HS-27A (cell line): ENCODE data around the gene H2BK1.

Source experiments
- DNase-seq: peaks from one replicate; pipeline ENCODE4 v3.0.0-alpha.2; 2012; ENCODE audit warnings: low read depth, missing footprints

Gene H2BK1

GRCh38 chr7:151201751-151202150 lies 8.5 kb downstream of the H2BK1 start:
- no peak for DNase-seq

DNA sequence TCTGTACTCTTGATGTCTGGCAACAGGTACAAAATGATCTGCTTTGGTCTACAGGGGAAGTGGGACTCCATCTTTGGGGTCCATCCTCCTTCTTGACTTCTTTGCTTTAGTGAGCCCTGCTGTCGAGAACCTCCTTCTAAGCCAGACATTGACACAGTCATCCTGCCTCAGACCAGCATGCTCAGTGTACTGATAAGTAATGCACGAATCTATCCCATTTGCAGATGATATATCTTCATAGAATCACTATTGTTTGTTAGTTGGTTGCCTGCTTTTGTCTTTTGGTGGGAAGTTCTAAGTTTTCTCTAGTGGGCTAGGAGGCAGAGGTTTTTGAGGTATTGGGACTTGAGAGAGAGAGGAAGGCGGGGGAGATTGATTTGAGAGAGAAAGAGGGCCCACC lies 8.9 kb downstream of the H2BK1 start:
- DNase-seq, result no peak

GRCh38 chr7:151198945-151199848 lies 11.1 kb downstream of the H2BK1 start:
- DNase-seq, result no peak

- no peak for DNase-seq
Measured at GRCh38 chr7:151197932-151198331, 12.4 kb downstream of the H2BK1 start.

DNA sequence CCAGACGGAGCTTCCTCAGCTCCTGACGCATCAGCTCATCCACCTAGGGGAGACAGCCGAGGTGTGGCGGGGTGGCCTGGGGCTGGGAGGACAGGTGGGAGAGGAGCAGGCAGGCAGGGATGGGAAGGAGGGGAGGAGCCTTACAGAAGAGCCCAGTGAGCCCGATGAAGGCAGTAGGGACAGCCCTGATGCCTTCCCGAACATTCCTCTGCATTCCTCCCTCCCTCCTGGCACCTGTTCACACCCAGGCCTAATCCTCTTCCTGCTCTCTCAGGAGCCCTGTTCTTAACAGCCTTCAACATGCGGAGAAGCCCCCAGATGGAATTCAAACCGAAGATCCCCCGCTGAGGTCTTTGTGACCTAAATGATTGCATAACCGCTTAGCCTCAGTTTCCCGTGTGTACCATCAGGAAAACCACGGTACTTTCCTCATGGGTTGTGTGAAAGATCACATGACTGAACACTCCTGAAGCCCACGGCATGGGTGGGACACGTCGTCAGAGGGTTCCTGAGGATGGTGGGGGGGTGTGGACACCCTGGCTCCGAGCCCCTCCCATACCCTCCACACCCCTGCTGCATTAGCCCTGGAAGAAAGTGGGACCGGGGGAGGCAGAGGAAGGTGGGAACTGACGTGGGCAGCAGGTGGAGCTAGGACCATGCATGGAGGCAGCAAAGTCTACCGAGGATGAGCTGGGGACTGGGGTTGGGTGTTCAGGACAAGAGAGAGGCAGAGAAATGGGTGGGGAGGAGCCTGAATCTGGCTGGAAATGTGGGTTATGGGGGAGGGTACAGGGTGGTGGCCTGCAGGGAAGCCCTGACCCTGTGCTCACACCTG lies 14.5 kb downstream of the H2BK1 start:
- no peak for DNase-seq

- no peak for DNase-seq
Measured at GRCh38 chr7:151194188-151194587, 16.1 kb downstream of the H2BK1 start.

- DNase-seq, result no peak
Measured at GRCh38 chr7:151193203-151193978, 16.9 kb downstream of the H2BK1 start.

GRCh38 chr7:151192002-151192539 lies 18.2 kb downstream of the H2BK1 start:
- no peak for DNase-seq

GRCh38 chr7:151191544-151191943 lies 18.7 kb downstream of the H2BK1 start:
- DNase-seq, result no peak

DNA sequence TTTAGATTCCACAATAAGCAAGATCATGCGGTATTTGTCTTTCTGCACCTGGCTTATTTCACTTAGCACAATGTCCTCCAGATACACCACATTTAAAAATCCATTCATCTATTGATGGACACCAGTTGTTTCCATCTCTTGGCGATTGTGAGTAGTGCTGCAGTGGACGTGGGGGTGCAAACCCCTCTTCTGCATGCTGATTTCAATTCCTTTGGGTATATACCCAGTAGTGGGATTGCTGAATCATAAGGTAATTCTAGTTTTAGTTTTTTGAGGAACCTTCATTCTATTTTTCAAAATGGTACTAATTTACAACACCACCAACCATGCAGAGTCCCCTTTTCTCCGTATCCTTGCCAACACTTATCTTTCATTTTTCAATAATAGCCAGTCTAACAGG lies 21.2 kb downstream of the H2BK1 start:
- no peak for DNase-seq

- no peak for DNase-seq
Measured at GRCh38 chr7:151188252-151188542, 22.1 kb downstream of the H2BK1 start.

DNA sequence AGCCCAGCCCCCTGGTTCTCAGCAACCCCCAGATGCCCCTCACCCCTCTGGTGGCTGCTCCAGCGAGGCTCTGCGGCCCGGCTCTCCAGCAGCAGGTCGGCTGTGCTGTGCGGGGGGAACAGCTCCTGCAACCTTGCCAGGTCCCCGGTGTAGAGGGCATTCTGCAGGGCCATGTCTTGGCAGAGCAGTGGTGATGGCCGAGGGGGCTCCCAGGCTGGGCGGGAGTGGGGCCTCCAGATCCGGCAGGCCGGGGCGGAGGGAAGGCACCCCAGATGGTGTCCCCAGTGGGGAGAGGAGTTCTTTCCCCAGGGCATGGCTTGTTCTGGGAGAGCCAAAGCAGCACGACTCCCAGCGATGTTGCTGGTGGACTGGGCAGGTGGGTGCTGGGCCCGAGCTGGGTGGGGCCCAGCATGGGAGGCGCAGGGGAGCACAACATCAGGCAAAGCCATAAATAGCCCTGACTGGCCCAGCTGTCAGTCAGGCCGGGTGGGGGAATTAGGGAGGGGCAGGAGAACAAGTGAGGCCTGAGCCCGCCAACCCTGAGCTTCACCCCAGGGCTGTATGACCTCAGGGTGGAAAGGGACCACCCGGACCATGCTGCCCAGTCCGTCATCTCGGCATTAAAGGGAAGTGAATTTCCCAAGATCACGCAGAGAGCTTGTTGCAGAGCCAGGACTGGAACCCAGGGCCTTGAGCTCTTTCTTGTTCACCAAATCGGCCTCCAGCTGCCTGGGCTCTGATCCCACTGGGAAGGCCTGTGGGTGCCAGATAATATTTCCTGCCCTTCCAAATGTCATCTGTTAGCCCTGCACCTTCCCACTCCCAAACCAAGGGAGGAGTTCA lies 22.7 kb downstream of the H2BK1 start:
- no peak for DNase-seq

DNA sequence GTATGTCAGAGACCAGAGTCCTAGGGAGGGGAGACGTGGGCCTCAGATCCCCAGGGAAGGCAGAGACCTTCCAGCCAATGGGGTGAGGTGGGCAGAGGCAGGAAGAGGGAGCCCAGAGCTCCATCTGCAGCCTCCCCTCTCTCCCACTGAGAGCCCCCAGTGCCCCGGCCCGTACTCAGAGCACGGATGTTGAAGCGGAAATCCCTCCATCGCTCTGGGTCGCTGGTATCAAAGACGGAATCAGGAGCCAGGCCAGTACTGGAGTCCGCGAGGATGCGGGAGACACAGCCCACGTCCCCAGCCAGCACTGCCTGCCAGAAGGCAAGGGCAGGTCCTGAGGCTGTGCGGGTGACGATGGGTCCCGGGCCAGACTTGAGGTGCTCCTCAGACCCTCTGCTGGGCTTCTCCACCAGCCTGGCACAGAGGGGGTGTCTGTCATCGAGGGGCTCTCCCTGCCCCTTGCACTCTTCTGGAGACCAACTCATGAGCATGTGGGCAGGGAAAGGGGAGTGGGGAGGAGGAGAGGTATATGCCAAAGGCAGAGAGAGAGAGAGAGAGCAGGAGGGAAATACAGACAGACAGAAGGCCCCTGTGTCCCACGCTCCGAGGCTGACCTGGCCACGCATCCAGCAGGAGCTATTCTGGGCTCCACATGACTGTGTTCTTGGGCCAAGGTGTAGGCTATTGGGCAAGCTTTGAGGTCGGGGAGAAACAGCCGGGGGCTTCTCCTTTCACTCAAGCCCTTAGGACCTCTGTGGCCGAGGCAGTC lies 23.5 kb downstream of the H2BK1 start, which contains the start of gene ASB10:
TSS of gene ASB10 (minus strand) at position 611 of the 769 bp plus-strand sequence. CDS start at position 491, 120 bp downstream.
- DNase-seq, result no peak

GRCh38 chr7:151185762-151186639 lies 24.3 kb downstream of the H2BK1 start:
- DNase-seq, result no peak

- DNase-seq, result no peak
Measured at GRCh38 chr7:151181011-151181431, 29.3 kb downstream of the H2BK1 start.

GRCh38 chr7:151179946-151180345 lies 30.3 kb downstream of the H2BK1 start:
- DNase-seq, result no peak

DNA sequence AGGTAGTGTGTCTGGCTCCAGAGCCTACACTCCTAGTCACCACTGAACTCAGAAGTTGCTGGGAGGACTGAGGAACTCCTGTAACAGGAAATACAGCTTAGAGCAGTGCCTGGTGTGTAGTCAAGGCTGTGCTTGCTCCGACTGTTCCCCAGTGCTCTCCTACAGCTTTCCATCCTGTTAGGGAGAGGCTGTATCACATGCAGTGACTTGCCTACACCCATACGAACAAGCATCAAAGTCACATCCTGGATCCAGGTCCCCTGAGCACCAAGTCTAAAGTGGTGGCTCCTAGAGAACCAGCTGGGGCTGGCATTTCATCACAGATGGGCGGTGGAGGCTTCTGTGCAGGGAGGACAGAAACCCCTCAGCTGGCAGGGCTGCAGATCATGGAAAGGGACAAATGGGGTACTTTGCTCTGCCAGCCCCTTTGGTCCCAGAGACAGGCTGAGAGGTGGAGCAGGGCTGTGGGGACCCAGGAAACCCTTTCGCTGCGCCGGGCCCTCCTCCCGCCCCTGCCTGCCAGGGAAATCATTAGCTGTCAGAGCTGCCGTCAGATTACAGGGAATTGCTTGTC lies 30.9 kb downstream of the H2BK1 start:
- DNase-seq, result no peak

DNA sequence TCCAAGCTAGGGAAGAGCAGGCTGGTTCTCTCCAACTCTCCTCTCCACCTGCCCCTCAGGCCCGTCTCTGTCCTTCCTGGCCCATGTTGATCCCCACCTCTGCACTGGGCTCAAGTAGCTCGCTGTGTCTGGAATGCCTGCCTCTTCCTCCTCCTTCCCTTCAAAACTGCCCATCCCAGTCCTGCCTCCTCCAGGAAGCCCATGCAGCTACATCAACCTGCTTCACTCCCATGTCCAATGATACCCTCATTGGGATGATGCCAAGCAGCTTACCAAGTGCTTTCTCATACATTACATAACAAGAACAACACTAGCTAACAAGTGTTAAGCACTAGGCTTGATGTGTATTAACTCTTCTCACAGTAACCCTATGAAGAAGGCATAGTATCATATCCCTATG lies 31.5 kb downstream of the H2BK1 start:
- no peak for DNase-seq

GRCh38 chr7:151178236-151178635 lies 32.1 kb downstream of the H2BK1 start:
- no peak for DNase-seq
